Gastroesophageal sphincter (tissue), 4 donors: ENCODE data around the gene ZNF664. TPM values are rescaled to one million over a fixed set of nuclear protein-coding genes. Genes with fewer than 3 reads are reported as not detected.
A peak's percentile ranks its signal among the peaks of the same experiment; 100 is the strongest.

Experiments
- ATAC-seq: fragments of 150-250 bp; one replicate; pipeline ENCODE4 v1.9.1; 2016; ENCODE audit warnings: mild to moderate bottlenecking, moderate library complexity
- H3K27ac ChIP-seq, 4 donors: fragments of 200-600 bp; sonication (generic) in 3 of 4; 1 replicate in 3 of 4; 2 replicates in 1 of 4; pipeline ENCODE4 v1.5.1; 2016 to 2019
- H3K27me3 ChIP-seq: fragments of 200-600 bp; sonication (generic); one replicate; pipeline ENCODE4 v1.5.1; 2019
- H3K36me3 ChIP-seq, 2 donors: fragments of 200-600 bp; sonication (generic); one replicate each; pipeline ENCODE4 v1.5.1; 2019; ENCODE audit warnings: control low read depth in 1 of 2
- H3K4me1 ChIP-seq, 3 donors: fragments of 200-600 bp; sonication (generic); 1 replicate in 2 of 3; 2 replicates in 1 of 3; pipeline ENCODE4 v1.5.1; 2016 to 2019; ENCODE audit warnings: control low read depth in 2 of 3
- H3K4me3 ChIP-seq, 2 donors: fragments of 200-600 bp; sonication (generic); one replicate each; pipeline ENCODE4 v1.5.1; 2019; ENCODE audit warnings: mild to moderate bottlenecking in 1 of 2, moderate library complexity in 1 of 2
- H3K9me3 ChIP-seq, 3 donors: fragments of 200-600 bp; sonication (generic); one replicate each; pipeline ENCODE4 v1.5.1; 2017 to 2019; ENCODE audit warnings: control low read depth in 2 of 3
- CTCF ChIP-seq, 4 experiments: fragments of 200-600 bp in 2 of 4; fragments of 450-650 bp in 2 of 4; sonication (generic) in 1 of 4; IDR thresholded peaks; one replicate each; pipeline ENCODE4 v1.5.1; 2017 to 2019; ENCODE audit warnings: antibody characterized with exemption in 4 of 4, mild to moderate bottlenecking in 2 of 4, moderate library complexity in 2 of 4
- EP300 ChIP-seq: sonication (generic); formaldehyde crosslinking; IDR thresholded peaks from one replicate; pipeline ENCODE4 v1.6.1; 2017; ENCODE audit warnings: antibody characterized with exemption, mild to moderate bottlenecking
- POLR2A ChIP-seq, 2 donors: fragments of 450-650 bp; IDR thresholded peaks; one replicate each; pipeline ENCODE4 v1.6.1; 2017; ENCODE audit warnings: antibody characterized with exemption in 2 of 2, mild to moderate bottlenecking in 2 of 2, moderate library complexity in 1 of 2
- POLR2AphosphoS5 ChIP-seq: sonication (generic); formaldehyde crosslinking; IDR thresholded peaks from one replicate; pipeline ENCODE4 v1.6.1; 2017; ENCODE audit warnings: antibody characterized with exemption
- WGBS, 2 donors: methylation state at CpG; one replicate each; pipeline ENCODE4 v1.1.5; 2018; ENCODE audit warnings: low coverage in 1 of 2; 5-methylcytosine and 5-hydroxymethylcytosine counted together
- total RNA-seq, 4 donors: library from RNA; depleted of rRNA; stranded (reverse); fragments of >200 nt; gene quantifications; one replicate each; pipeline ENCODE4 v1.1.0, GENCODE V29; 2016

Gene ZNF664
- total RNA-seq, 4 donors from 2014 or later: 58.7 to 95.5 (median 78.2) TPM

GRCh38 chr12:123976227-123976826 is 3.3 kb downstream of the ZNF664 start:
- no peak for TF ChIP-seq POLR2A (IDR thresholded peaks at IDR 0.05)
- TF ChIP-seq CTCF (IDR thresholded peaks at IDR 0.05): no peak
- TF ChIP-seq EP300: no peak
- no peak for TF ChIP-seq POLR2AphosphoS5
- no peak overlapping the region for H3K27ac ChIP-seq
- peaks cover 0 to 17% of the 10 kb centered on the region in 2 donors for H3K36me3 ChIP-seq
- H3K4me3 ChIP-seq: no peak overlapping the region
- WGBS, 2 donors: 83 to 84% methylated on average over 7 of the region's 7 CpGs
- no peak for ATAC-seq
- no peaks in the 10 kb centered on the region for H3K27me3 ChIP-seq
- peaks cover 0 to 28% (median 6%) of the 10 kb centered on the region in 3 donors for H3K4me1 ChIP-seq
- no peaks in the 10 kb centered on the region for H3K9me3 ChIP-seq

- peaks cover 0 to 24% (median 1%) of the 10 kb centered on the region in 3 donors for H3K4me1 ChIP-seq
- H3K27ac ChIP-seq: no peak overlapping the region
- no peak for TF ChIP-seq CTCF (IDR thresholded peaks at IDR 0.05)
- no peak for TF ChIP-seq POLR2AphosphoS5
- TF ChIP-seq EP300: no peak
- no peak for TF ChIP-seq POLR2A (IDR thresholded peaks at IDR 0.05)
- H3K9me3 ChIP-seq: no peaks in the 10 kb centered on the region
- peaks cover 0 to 17% of the 10 kb centered on the region in 2 donors for H3K36me3 ChIP-seq
- no peak for ATAC-seq
- H3K4me3 ChIP-seq: no peak overlapping the region
- H3K27me3 ChIP-seq: no peaks in the 10 kb centered on the region
- 91 to 93% methylated on average over 6 of the region's 6 CpGs for WGBS, 2 donors
Observed at GRCh38 chr12:123979566-123979965, 6.6 kb downstream of the ZNF664 start.

- Histone ChIP-seq H3K9me3 (no peaks in the 10 kb centered on the region), H3K36me3 (peaks cover 0 to 4% of the 10 kb centered on the region in 2 donors), H3K4me1 (peaks cover 0 to 18% (median 3%) of the 10 kb centered on the region in 3 donors), H3K27ac (no peak overlapping the region), H3K4me3 (no peak overlapping the region), H3K27me3 (no peaks in the 10 kb centered on the region)
- WGBS, 2 donors: 92 to 93% methylated on average over 4 to 6 of the region's 7 CpGs
- no peak for TF ChIP-seq EP300
- TF ChIP-seq CTCF (IDR thresholded peaks at IDR 0.05): no peak
- TF ChIP-seq POLR2AphosphoS5: no peak
- no peak for TF ChIP-seq POLR2A (IDR thresholded peaks at IDR 0.05)
- ATAC-seq: no peak
Observed at GRCh38 chr12:123982269-123982668, 9.3 kb downstream of the ZNF664 start.

GRCh38 chr12:123983822-123984485 is 10.9 kb downstream of the ZNF664 start:
- Histone ChIP-seq H3K4me3 (no peak overlapping the region), H3K27me3 (no peaks in the 10 kb centered on the region), H3K4me1 (peaks cover 0 to 18% (median 3%) of the 10 kb centered on the region in 3 donors), H3K36me3 (peaks cover 0 to 17% of the 10 kb centered on the region in 2 donors), H3K9me3 (no peaks in the 10 kb centered on the region), H3K27ac (no peak overlapping the region)
- TF ChIP-seq EP300 (no peak), POLR2AphosphoS5 (no peak), CTCF (IDR thresholded peaks at IDR 0.05) (peak; percentile 32 to 66 (median 48)), POLR2A (IDR thresholded peaks at IDR 0.05) (no peak)
- 35 to 45% methylated on average over 5 to 6 of the region's 7 CpGs for WGBS, 2 donors
- ATAC-seq: peak; percentile 83

GRCh38 chr12:123984903-123985302 is 11.9 kb downstream of the ZNF664 start:
- H3K27ac ChIP-seq: no peak overlapping the region
- ATAC-seq: no peak

More at GRCh38 chr12:123984903-123985302, 11.9 kb downstream of the ZNF664 start:
- Histone ChIP-seq H3K4me1 (peaks cover 0 to 20% (median 3%) of the 10 kb centered on the region in 3 donors), H3K4me3 (no peak overlapping the region), H3K36me3 (peaks cover 0 to 26% of the 10 kb centered on the region in 2 donors), H3K27me3 (no peaks in the 10 kb centered on the region), H3K9me3 (no peaks in the 10 kb centered on the region)
- WGBS, 2 donors: 71 to 92% methylated on average over 4 of the region's 4 CpGs
- TF ChIP-seq POLR2A (IDR thresholded peaks at IDR 0.05) (no peak), CTCF (IDR thresholded peaks at IDR 0.05) (no peak), POLR2AphosphoS5 (no peak), EP300 (no peak)
